IPS-18c (cell line): ENCODE measurements around the gene RRAGB.
A peak's percentile ranks its signal among the peaks of the same experiment; 100 is the strongest.
"Not testable (repeated sequence)": the region's sequence is repeated elsewhere in the genome, so short reads cannot be mapped to it uniquely, and the experiment has no call there.

Experiments used
- H3K4me3 ChIP-seq: 2 replicates; pipeline ENCODE4 v1.7.0; 2013; ENCODE audit warnings: low read depth, mild to moderate bottlenecking, low read length, moderate library complexity; ENCODE audit not compliant: insufficient read depth
- H3K9me3 ChIP-seq: one replicate; pipeline ENCODE4 v1.6.1; 2013; ENCODE audit warnings: mild to moderate bottlenecking, low read length, moderate library complexity; ENCODE audit not compliant: control insufficient read depth, insufficient read depth

RRAGB gene

GRCh38 chrX:55748463-55748862, 30.9 kb downstream of the RRAGB start:
- H3K9me3 ChIP-seq, H3K4me3 ChIP-seq: not testable (repeated sequence)

GRCh38 chrX:55750256-55750655, 32.7 kb downstream of the RRAGB start:
- H3K9me3 ChIP-seq, result no peaks in the 10 kb centered on the region
- H3K4me3 ChIP-seq, result no peak overlapping the region

- no peaks in the 10 kb centered on the region for H3K9me3 ChIP-seq
- H3K4me3 ChIP-seq, result no peak overlapping the region
Measured at GRCh38 chrX:55754861-55755294, 37.3 kb downstream of the RRAGB start.

DNA sequence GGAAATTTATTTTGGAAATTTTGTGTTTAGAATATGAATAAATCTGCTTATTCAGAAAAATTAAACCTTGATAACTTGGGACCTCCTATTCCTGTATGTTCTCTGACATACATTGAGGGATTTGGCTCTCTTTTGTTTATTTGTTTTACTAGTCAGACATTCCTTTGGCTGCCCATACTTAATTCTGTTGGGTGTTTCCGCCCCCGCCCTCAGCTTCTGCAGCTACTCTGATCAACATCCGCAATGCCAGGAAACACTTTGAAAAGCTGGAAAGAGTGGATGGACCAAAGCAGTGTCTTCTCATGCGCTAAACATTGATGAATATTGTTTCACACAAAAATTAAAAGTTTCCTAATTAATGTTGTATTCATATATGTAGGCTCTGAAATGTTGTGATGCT, 40.5 kb downstream of the RRAGB start:
- H3K4me3 ChIP-seq, result no peak overlapping the region
- peaks cover 2% of the 10 kb centered on the region for H3K9me3 ChIP-seq

GRCh38 chrX:55759478-55759877, 41.9 kb downstream of the RRAGB start:
- H3K4me3 ChIP-seq, result no peak overlapping the region
- H3K9me3 ChIP-seq, result peaks cover 2% of the 10 kb centered on the region

- H3K4me3 ChIP-seq, result no peak overlapping the region
- H3K9me3 ChIP-seq, result peaks cover 5% of the 10 kb centered on the region
Measured at GRCh38 chrX:55767100-55767499, 49.6 kb downstream of the RRAGB start.

GRCh38 chrX:55774419-55774818, 56.9 kb downstream of the RRAGB start:
- not testable (repeated sequence) for H3K9me3 ChIP-seq
- 0 out of 2 replicates have a peak overlapping the region, but pooled peaks have one; percentile 4 for H3K4me3 ChIP-seq

DNA sequence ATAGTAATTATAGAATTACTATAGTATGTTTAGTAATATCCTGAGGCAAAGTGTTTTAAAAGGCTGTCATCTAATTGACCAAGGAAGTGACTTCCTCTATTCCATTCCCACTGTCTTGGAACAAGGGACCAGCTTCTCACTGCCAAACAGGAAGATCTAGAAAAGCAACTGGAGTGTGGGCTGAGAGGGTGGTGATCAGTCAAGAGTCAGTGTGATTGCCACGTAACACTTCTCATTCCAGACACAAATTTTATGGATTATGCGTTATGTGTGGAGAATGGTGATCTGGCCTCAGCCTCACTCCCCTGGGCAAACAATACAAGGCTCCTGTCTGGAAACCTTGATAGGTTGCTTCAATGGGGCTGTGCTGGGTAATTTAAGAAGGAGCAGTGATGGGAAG, 60.0 kb downstream of the RRAGB start:
- Histone ChIP-seq H3K9me3 (peaks cover 4% of the 10 kb centered on the region), H3K4me3 (no peak overlapping the region)

DNA sequence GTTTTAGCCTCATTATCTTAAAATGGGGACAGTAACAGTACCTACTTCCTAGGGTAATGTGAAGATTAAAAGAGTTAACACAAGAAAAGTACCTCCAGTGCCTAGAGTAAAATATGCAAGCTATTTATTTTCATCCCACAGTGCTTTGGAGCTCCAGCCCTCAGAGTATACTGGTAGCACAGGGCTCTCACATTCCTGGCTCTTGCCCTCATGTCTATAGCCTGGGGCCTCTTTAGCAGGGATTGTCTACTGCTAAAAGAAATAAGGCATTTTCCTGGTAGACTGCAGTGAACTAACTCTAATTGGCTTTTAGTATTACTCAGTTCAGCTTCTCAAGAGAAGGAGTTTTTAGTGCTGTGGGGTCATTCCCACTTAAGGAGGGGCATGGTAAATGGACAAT, 60.8 kb downstream of the RRAGB start:
- no peak overlapping the region for H3K4me3 ChIP-seq
- peaks cover 4% of the 10 kb centered on the region for H3K9me3 ChIP-seq

- Histone ChIP-seq H3K9me3 (peaks cover 2% of the 10 kb centered on the region), H3K4me3 (no peak overlapping the region)
Measured at GRCh38 chrX:55783723-55784122, 66.2 kb downstream of the RRAGB start.

DNA sequence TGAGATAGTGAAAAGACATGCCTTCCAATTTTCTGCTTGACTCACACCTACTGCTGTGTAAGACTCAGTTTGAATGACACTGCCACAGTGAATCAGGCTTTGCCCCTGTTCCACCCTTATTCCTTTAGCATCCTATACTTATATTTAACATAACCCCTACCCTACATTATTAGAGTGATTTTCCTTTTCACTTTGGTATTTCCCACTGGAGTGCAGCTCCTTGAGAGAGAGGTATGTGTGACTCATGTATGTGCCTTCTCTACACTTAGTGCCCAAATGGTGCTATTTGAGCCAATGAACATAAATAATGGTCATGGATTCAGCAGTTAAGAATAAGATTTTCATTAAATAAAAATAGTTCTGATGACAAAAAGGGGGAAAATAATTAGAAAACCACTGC, 69.5 kb downstream of the RRAGB start:
- Histone ChIP-seq H3K9me3 (peaks cover 2% of the 10 kb centered on the region), H3K4me3 (no peak overlapping the region)

DNA sequence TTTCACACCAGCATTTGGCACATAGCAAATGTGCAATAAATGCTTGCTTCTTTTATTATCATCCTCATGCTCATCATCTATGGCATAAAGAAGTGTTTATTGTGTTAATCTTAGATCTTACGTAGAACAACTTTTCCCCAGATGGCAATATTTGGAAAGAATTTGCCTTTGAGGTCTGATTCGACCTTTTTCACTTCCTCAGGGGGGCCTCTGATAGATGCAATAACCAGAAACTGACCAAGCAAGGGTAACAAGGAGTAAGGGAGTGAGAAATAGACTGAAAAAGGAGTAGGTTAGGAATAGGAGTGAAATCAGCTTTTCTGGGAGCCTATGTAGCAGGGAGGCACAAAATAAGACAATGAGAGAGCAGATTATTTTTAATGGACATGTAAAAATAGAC, 70.2 kb downstream of the RRAGB start:
- peaks cover 2% of the 10 kb centered on the region for H3K9me3 ChIP-seq
- H3K4me3 ChIP-seq, result no peak overlapping the region

GRCh38 chrX:55794405-55794804, 76.9 kb downstream of the RRAGB start:
- peaks cover 3% of the 10 kb centered on the region for H3K9me3 ChIP-seq
- H3K4me3 ChIP-seq, result no peak overlapping the region

DNA sequence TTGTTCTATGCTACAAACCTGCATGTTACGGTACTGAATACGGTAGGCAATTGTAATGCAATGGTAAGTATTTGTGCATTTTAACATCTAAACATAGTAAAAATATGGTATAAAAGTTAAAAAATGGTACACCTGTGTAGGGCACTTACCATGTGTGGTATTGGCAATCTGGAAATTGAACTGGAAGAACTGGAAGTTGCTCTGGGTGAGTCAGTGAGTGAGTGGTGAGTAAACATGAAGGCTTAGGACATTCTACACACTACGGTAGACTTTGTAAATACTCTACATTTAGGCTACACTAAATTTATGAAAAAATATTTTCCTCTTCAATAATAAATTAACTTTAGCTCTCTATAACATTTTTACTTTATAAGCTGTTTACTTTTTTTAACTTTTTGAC, 78.9 kb downstream of the RRAGB start:
- peaks cover 3% of the 10 kb centered on the region for H3K9me3 ChIP-seq
- no peak overlapping the region for H3K4me3 ChIP-seq

DNA sequence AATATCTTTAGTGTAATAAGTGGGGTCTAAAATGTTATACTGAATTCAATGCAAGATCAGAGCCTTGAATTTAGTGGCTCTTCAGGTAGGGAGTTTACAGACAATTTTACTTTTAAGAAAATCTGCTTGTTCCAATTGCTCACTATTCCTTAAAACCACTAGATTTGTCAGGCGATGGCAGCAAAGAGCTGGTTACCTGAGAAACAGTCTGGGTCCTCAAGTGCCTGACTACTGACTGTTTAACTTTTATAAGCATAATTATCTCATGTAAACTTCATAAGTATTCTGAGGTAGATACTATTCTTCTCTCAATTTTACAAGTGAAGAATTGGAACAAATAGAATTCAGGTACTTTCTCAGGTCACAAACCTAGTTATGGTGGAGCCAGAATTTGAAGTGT, 84.3 kb downstream of the RRAGB start:
- Histone ChIP-seq H3K9me3 (no peaks in the 10 kb centered on the region), H3K4me3 (no peak overlapping the region)
